Mesodermal cell (in vitro differentiated cells): ENCODE data around the gene PBRM1. TPM values are rescaled to one million over a fixed set of nuclear protein-coding genes. Genes with fewer than 3 reads are reported as not detected.
"Not testable (repeated sequence)": the region's sequence is repeated elsewhere in the genome, so short reads cannot be mapped to it uniquely, and the experiment has no call there.

Experiments used
- H3K27ac ChIP-seq: 2 replicates; pipeline ENCODE4 v1.7.0; 2013; ENCODE audit warnings: mild to moderate bottlenecking, low read depth, low read length, moderate library complexity; ENCODE audit not compliant: severe bottlenecking
- H3K36me3 ChIP-seq: 2 replicates; pipeline ENCODE4 v1.7.1; 2013; ENCODE audit warnings: mild to moderate bottlenecking, low read length, moderate library complexity; ENCODE audit not compliant: control insufficient read depth, insufficient read depth
- H3K4me1 ChIP-seq: one replicate; pipeline ENCODE4 v1.7.1; 2013; ENCODE audit warnings: mild to moderate bottlenecking, low read length; ENCODE audit not compliant: insufficient read depth, control insufficient read depth, poor library complexity, severe bottlenecking
- H3K4me3 ChIP-seq: 2 replicates; pipeline ENCODE4 v1.7.0; 2013; ENCODE audit warnings: low read length, control low read depth, mild to moderate bottlenecking; ENCODE audit not compliant: insufficient read depth, poor library complexity, severe bottlenecking; ENCODE audit errors: extremely low read depth
- H3K9me3 ChIP-seq: 2 replicates; pipeline ENCODE4 v1.7.1; 2013; ENCODE audit warnings: mild to moderate bottlenecking, low read length, moderate library complexity; ENCODE audit not compliant: control insufficient read depth
- WGBS, 2 experiments: methylation state at CpG; one replicate each; pipeline ENCODE4 v1.1.5; 2013; ENCODE audit warnings: missing lambda C conversion rate in 2 of 2; ENCODE audit not compliant: insufficient coverage in 2 of 2; 5-methylcytosine and 5-hydroxymethylcytosine counted together
- polyA plus RNA-seq, 2 experiments: library from polyadenylated mRNA; stranded (reverse); fragments of 50-300 nt; gene quantifications; one replicate each; pipeline ENCODE4 v1.2.3, GENCODE V29; 2013

The PBRM1 gene
- polyA plus RNA-seq (2013, experiment 1 of 2): 43.9 TPM
- 46.1 TPM for polyA plus RNA-seq (2013, experiment 2 of 2)

- peak within 1 kb of the TSS; percentile 90 for H3K4me3 ChIP-seq
- WGBS, 2 experiments: 0 to 1% methylated on average over 35 to 73 of the region's 82 CpGs
- peaks cover 5% of the 10 kb centered on the region for H3K4me1 ChIP-seq
- peak within 1 kb of the TSS; percentile 97 for H3K27ac ChIP-seq
- H3K36me3 ChIP-seq: peaks cover 54% of the 10 kb centered on the region
- no peaks in the 10 kb centered on the region for H3K9me3 ChIP-seq
Measured at GRCh38 chr3:52685709-52686691, at the start of gene PBRM1, which contains the start of gene GNL3. PBRM1 (minus strand) TSS chr3:52685913. GNL3 (plus strand) TSS chr3:52686032; CDS start chr3:52686093, 61 bp downstream.

- Histone ChIP-seq H3K36me3 (peaks cover 74% of the 10 kb centered on the region), H3K27ac (no peak overlapping the region), H3K9me3 (peaks cover 10% of the 10 kb centered on the region), H3K4me1 (no peaks in the 10 kb centered on the region), H3K4me3 (no peak overlapping the region)
- 90 to 95% methylated on average over 3 to 9 of the region's 10 CpGs for WGBS, 2 experiments
Measured at GRCh38 chr3:52733256-52733891, 47.7 kb upstream of the PBRM1 start.

GRCh38 chr3:52731590-52731989, 45.9 kb upstream of the PBRM1 start:
- 88 to 90% methylated on average over 9 to 14 of the region's 14 CpGs for WGBS, 2 experiments
- Histone ChIP-seq H3K9me3 (peaks cover 10% of the 10 kb centered on the region), H3K36me3 (peaks cover 68% of the 10 kb centered on the region), H3K27ac (no peak overlapping the region), H3K4me1 (no peaks in the 10 kb centered on the region), H3K4me3 (no peak overlapping the region)

GRCh38 chr3:52730681-52731080, 45.0 kb upstream of the PBRM1 start:
- H3K4me3 ChIP-seq: no peak overlapping the region
- H3K36me3 ChIP-seq: peaks cover 60% of the 10 kb centered on the region
- no peak overlapping the region for H3K27ac ChIP-seq
- H3K9me3 ChIP-seq: peaks cover 10% of the 10 kb centered on the region
- H3K4me1 ChIP-seq: no peaks in the 10 kb centered on the region

- 75% methylated on average over 2 of the region's 3 CpGs; no CpG with 5 or more reads in 1 of the 2 experiments for WGBS, 2 experiments
- H3K36me3 ChIP-seq: peaks cover 47% of the 10 kb centered on the region
Measured at GRCh38 chr3:52728753-52729152, 43.0 kb upstream of the PBRM1 start.

GRCh38 chr3:52724511-52724910, 38.8 kb upstream of the PBRM1 start:
- Histone ChIP-seq H3K36me3 (peaks cover 22% of the 10 kb centered on the region), H3K4me1 (no peaks in the 10 kb centered on the region), H3K4me3 (no peak overlapping the region), H3K9me3 (no peaks in the 10 kb centered on the region), H3K27ac (no peak overlapping the region)
- WGBS, 2 experiments: no CpG with 5 or more reads among the region's 1 CpG

More at GRCh38 chr3:52728753-52729152, 43.0 kb upstream of the PBRM1 start:
- not testable (repeated sequence) for H3K4me1 ChIP-seq, H3K27ac ChIP-seq, H3K4me3 ChIP-seq
- peaks cover 10% of the 10 kb centered on the region for H3K9me3 ChIP-seq

GRCh38 chr3:52723935-52724334, 38.2 kb upstream of the PBRM1 start:
- 95 to 97% methylated on average over 2 to 3 of the region's 5 CpGs for WGBS, 2 experiments
- H3K4me1 ChIP-seq: no peaks in the 10 kb centered on the region
- H3K9me3 ChIP-seq: no peaks in the 10 kb centered on the region
- no peak overlapping the region for H3K4me3 ChIP-seq
- peaks cover 27% of the 10 kb centered on the region for H3K36me3 ChIP-seq
- H3K27ac ChIP-seq: no peak overlapping the region

- WGBS, 2 experiments: 94 to 97% methylated on average over 7 of the region's 7 CpGs
Measured at GRCh38 chr3:52722491-52722890, 36.8 kb upstream of the PBRM1 start.

GRCh38 chr3:52721730-52722008, 36.0 kb upstream of the PBRM1 start:
- 92 to 100% methylated on average over 1 of the region's 1 CpG for WGBS, 2 experiments
- H3K36me3 ChIP-seq: peaks cover 25% of the 10 kb centered on the region

More at GRCh38 chr3:52722491-52722890, 36.8 kb upstream of the PBRM1 start:
- no peak overlapping the region for H3K4me3 ChIP-seq
- H3K27ac ChIP-seq: no peak overlapping the region
- peaks cover 28% of the 10 kb centered on the region for H3K36me3 ChIP-seq
- no peaks in the 10 kb centered on the region for H3K4me1 ChIP-seq
- H3K9me3 ChIP-seq: no peaks in the 10 kb centered on the region

GRCh38 chr3:52721002-52721729, 35.5 kb upstream of the PBRM1 start:
- 90 to 96% methylated on average over 3 to 5 of the region's 6 CpGs for WGBS, 2 experiments
- Histone ChIP-seq H3K27ac (no peak overlapping the region), H3K9me3 (no peaks in the 10 kb centered on the region), H3K4me3 (no peak overlapping the region), H3K36me3 (peaks cover 25% of the 10 kb centered on the region), H3K4me1 (no peaks in the 10 kb centered on the region)

More at GRCh38 chr3:52721730-52722008, 36.0 kb upstream of the PBRM1 start:
- Histone ChIP-seq H3K27ac (no peak overlapping the region), H3K4me1 (no peaks in the 10 kb centered on the region), H3K9me3 (no peaks in the 10 kb centered on the region), H3K4me3 (no peak overlapping the region)
